ENCODE data around the gene ACOT9. TPM values are rescaled to one million over a fixed set of nuclear protein-coding genes. Genes with fewer than 3 reads are reported as not detected.

The ACOT9 gene
- total and polyA plus RNA-seq, 9 donors: 23.0 to 43.3 (median 28.3) TPM

DNA sequence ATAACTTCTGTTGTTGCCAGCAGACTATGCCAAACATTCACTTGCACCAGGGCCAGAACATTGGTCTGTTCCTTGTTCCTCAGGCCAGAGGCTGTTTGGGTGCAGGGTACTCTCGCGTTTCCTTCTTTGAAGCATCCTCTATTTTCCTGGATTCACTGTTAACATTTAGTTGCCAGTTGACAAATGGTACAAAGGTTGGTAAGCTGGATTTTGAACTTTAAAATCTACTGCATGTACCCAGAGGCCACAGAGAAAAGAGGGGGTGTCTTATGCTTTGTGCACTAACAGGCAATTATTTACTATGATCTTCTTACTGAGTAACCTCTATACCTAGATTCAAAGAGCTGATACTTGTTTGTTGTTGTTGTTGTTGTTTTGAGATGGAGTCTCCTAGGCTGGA, 27.1 kb upstream of the ACOT9 start:
- H3K4me1 ChIP-seq (ENCODE audit: insufficient read depth): no peaks in the 10 kb centered on the region
- 86 to 92% (median 88%) methylated on average over 2 of the region's 2 CpGs for WGBS, 3 donors
- no peak overlapping the region for H3K4me3 ChIP-seq
- H3K27me3 ChIP-seq: no peaks in the 10 kb centered on the region
- no peaks in the 10 kb centered on the region for H3K9me3 ChIP-seq
- H3K27ac ChIP-seq: no peak overlapping the region
- DNase-seq: no peak
- TF ChIP-seq EP300 (IDR thresholded peaks at IDR 0.05): no peak
- no peak for TF ChIP-seq POLR2A (IDR thresholded peaks at IDR 0.05)
- TF ChIP-seq, protein P1, sequence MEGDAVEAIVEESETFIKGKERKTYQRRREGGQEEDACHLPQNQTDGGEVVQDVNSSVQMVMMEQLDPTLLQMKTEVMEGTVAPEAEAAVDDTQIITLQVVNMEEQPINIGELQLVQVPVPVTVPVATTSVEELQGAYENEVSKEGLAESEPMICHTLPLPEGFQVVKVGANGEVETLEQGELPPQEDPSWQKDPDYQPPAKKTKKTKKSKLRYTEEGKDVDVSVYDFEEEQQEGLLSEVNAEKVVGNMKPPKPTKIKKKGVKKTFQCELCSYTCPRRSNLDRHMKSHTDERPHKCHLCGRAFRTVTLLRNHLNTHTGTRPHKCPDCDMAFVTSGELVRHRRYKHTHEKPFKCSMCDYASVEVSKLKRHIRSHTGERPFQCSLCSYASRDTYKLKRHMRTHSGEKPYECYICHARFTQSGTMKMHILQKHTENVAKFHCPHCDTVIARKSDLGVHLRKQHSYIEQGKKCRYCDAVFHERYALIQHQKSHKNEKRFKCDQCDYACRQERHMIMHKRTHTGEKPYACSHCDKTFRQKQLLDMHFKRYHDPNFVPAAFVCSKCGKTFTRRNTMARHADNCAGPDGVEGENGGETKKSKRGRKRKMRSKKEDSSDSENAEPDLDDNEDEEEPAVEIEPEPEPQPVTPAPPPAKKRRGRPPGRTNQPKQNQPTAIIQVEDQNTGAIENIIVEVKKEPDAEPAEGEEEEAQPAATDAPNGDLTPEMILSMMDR (IDR thresholded peaks at IDR 0.05): no peak
- intact Hi-C loops (cut with DNase I): no loop called here
- no peaks in the 10 kb centered on the region for H3K36me3 ChIP-seq

DNA sequence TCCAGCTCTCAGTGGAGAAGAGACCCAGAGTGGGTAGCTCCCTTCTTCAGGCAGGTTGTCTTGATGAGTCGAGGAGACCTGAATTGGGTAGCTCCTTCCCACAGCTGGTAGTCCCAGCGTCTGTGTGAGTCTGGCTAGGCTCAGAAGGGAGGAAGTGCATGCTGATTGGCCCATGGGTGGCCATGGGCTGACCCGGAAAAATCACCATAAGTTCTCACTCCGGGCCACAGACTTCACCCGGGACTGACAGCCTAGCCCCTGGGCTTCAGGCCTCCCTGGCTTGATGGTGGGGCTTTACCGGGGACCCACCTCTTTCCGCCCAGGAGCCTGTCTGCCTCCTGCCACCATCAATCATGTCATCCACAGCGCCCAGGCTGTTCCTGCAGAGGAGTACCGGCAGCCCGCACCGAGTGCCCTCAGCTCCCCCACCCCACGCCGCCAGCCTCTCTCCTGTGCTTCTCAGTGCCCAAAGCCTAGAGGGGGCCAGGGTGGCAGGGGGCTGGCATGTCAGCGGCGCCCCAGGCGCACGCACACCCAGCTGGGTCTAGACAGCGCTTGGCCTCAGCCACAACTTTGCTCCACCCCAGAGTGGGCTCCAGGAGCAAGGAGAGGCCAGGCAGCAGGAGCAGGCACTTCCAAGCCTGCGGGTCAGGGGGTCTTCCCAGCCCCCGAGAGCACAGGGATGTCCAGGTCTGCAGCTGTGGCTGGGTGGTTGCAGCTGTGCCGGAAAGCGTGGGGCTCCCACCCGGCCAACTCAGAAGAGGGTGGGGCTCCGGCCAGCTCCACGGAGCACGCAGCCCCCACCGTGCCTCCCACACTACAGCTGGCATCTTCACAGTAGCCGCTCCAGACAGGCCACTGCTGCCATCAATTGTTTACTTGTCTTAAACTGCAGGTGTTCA, 23.8 kb upstream of the ACOT9 start:
- no peaks in the 10 kb centered on the region for H3K27me3 ChIP-seq
- no peak for TF ChIP-seq EP300 (IDR thresholded peaks at IDR 0.05)
- TF ChIP-seq, protein P1 (IDR thresholded peaks at IDR 0.05): no peak
- TF ChIP-seq POLR2A (IDR thresholded peaks at IDR 0.05): no peak
- no peaks in the 10 kb centered on the region for H3K36me3 ChIP-seq
- no peak overlapping the region for H3K4me3 ChIP-seq
- H3K4me1 ChIP-seq (ENCODE audit: insufficient read depth): no peaks in the 10 kb centered on the region
- intact Hi-C loops (cut with DNase I): no loop called here
- H3K27ac ChIP-seq: no peak overlapping the region
- 61 to 69% (median 68%) methylated on average over 25 to 28 of the region's 28 CpGs for WGBS, 3 donors
- no peaks in the 10 kb centered on the region for H3K9me3 ChIP-seq
- DNase-seq: no peak

DNA sequence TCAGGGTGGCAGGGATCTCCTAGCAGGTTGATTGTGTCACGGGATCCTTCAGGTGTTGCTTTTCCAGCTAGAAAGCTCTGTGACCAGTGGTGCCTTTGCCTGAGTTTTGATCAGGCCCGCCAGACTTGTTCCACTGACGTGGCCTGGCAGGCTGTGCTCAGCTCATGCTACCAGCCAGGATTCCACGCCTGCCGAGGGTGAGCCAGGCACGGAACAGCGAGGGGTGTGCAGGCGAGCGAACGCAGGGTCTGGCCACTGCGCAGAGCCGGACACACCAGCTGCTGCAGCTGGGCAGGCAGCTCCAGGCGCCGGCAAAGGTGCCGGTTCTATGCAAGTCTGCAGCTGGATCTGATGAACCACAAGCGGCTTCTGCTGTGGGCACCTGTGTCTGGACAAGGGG, 22.8 kb upstream of the ACOT9 start:
- TF ChIP-seq EP300 (IDR thresholded peaks at IDR 0.05) (no peak), POLR2A (IDR thresholded peaks at IDR 0.05) (no peak)
- TF ChIP-seq, protein P1 (IDR thresholded peaks at IDR 0.05): no peak
- no peaks in the 10 kb centered on the region for H3K27me3 ChIP-seq
- DNase-seq: no peak
- intact Hi-C loops (cut with DNase I): no loop called here
- 89 to 92% (median 89%) methylated on average over 16 of the region's 16 CpGs for WGBS, 3 donors
- H3K27ac ChIP-seq: no peak overlapping the region
- no peaks in the 10 kb centered on the region for H3K9me3 ChIP-seq
- H3K36me3 ChIP-seq: no peaks in the 10 kb centered on the region
- H3K4me3 ChIP-seq: no peak overlapping the region
- no peaks in the 10 kb centered on the region for H3K4me1 ChIP-seq (ENCODE audit: insufficient read depth)

DNA sequence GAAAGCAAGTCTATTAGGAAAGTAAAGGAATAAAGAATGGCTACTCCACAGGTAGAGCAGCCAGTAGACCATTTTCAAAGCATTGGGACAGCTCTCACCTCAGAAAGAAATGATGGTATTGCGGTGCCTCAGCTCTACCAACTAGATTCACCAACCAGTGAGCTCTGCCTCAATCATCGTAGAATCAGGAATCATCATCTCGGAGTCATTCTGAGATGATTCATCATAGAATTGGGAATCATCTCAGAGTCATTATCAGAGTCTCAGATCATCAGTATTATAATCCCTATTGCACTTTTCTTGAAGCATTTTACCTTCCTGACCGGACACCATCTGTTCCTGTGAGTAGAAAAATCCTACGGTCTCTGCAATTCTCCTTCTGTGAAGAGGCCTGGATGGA, 22.4 kb upstream of the ACOT9 start:
- 88 to 90% (median 88%) methylated on average over 5 of the region's 5 CpGs for WGBS, 3 donors
- H3K9me3 ChIP-seq: no peaks in the 10 kb centered on the region
- no peaks in the 10 kb centered on the region for H3K36me3 ChIP-seq
- no peaks in the 10 kb centered on the region for H3K27me3 ChIP-seq
- intact Hi-C loops (cut with DNase I): no loop called here
- H3K27ac ChIP-seq: no peak overlapping the region
- H3K4me3 ChIP-seq: no peak overlapping the region
- TF ChIP-seq EP300 (IDR thresholded peaks at IDR 0.05) (no peak), POLR2A (IDR thresholded peaks at IDR 0.05) (no peak)
- TF ChIP-seq, protein P1 (IDR thresholded peaks at IDR 0.05): no peak
- H3K4me1 ChIP-seq (ENCODE audit: insufficient read depth): no peaks in the 10 kb centered on the region
- DNase-seq: no peak

All from ovary (tissue), 9 donors.